H1 (cell line): Measurements from ENCODE around the gene PRDM4. TPM values are rescaled to one million over a fixed set of nuclear protein-coding genes. Genes with fewer than 3 reads are reported as not detected.

ENCODE experiments used
- CTCF ChIA-PET: fragments of 300-600 bp; sonication (Branson Sonifier 250); formaldehyde crosslinking; loops from one replicate; lab custom pipeline; 2021; ENCODE audit not compliant: partially characterized antibody; lab: Charles Lee
- POLR2A ChIA-PET: fragments of 300-600 bp; sonication (Branson Sonifier 250); formaldehyde crosslinking; loops from one replicate; lab custom pipeline; 2021; ENCODE audit warnings: inconsistent platforms; ENCODE audit not compliant: partially characterized antibody; lab: Charles Lee
- DNase-seq, 2 experiments: peaks; one replicate each; pipeline versions ENCODE4 v3.0.0 to v3.0.0-alpha.2; 2010 to 2022; ENCODE audit warnings: low spot score in 2 of 2, low read depth in 1 of 2, mixed read lengths in 1 of 2
- FAIRE-seq: peaks from 2 replicates; lab custom pipeline; 2011; peaks lifted over from hg19 to GRCh38; lab: Jason Lieb, UNC
- H2AFZ ChIP-seq: 2 replicates; pipeline ENCODE4 v1.8.1; 2012; ENCODE audit warnings: low read length, inconsistent platforms
- H2AK5ac ChIP-seq: 2 replicates; pipeline ENCODE4 v1.6.1; 2013; ENCODE audit warnings: low read depth, low read length
- H2BK120ac ChIP-seq: replicated peaks from 2 replicates; pipeline ENCODE3; 2013; ENCODE audit warnings: low read depth, low read length, inconsistent platforms
- H2BK12ac ChIP-seq: 2 replicates; pipeline ENCODE4 v1.6.1; 2013; ENCODE audit warnings: low read depth, low read length
- H2BK15ac ChIP-seq: 2 replicates; pipeline ENCODE4 v1.6.1; 2013; ENCODE audit warnings: low read length
- H2BK20ac ChIP-seq: 2 replicates; pipeline ENCODE4 v1.6.1; 2013; ENCODE audit warnings: low read length
- H2BK5ac ChIP-seq: 2 replicates; pipeline ENCODE4 v1.6.1; 2013; ENCODE audit warnings: low read depth, low read length
- H3K14ac ChIP-seq: 2 replicates; pipeline ENCODE4 v1.6.1; 2013; ENCODE audit warnings: inconsistent platforms; ENCODE audit not compliant: insufficient read length
- H3K18ac ChIP-seq: 2 replicates; pipeline ENCODE4 v1.6.1; 2013; ENCODE audit warnings: low read length; ENCODE audit errors: extremely low read depth
- H3K23ac ChIP-seq: 2 replicates; pipeline ENCODE4 v1.6.1; 2013; ENCODE audit warnings: inconsistent platforms; ENCODE audit not compliant: insufficient read length
- H3K23me2 ChIP-seq: 2 replicates; pipeline ENCODE4 v1.6.1; 2013; ENCODE audit warnings: low read depth, low read length
- H3K27ac ChIP-seq: 2 replicates; pipeline ENCODE4 v1.6.1; 2011; ENCODE audit warnings: low read depth, low read length, inconsistent platforms
- H3K27me3 ChIP-seq, 4 experiments: replicated peaks in 1 of 4; 1 replicate in 1 of 4; 2 replicates in 3 of 4; pipeline versions ENCODE4 v1.6.1 to v1.8.1; 2011 to 2013; ENCODE audit warnings: low read length in 3 of 4, mild to moderate bottlenecking in 3 of 4, inconsistent platforms in 2 of 4, mixed read lengths in 2 of 4, moderate library complexity in 1 of 4; ENCODE audit not compliant: control insufficient read depth in 3 of 4, insufficient read depth in 3 of 4; ENCODE audit errors: extremely low read depth in 1 of 4
- H3K36me3 ChIP-seq, 4 experiments: 2 replicates each; pipeline versions ENCODE4 v1.6.1 to v1.8.1; 2011 to 2013; ENCODE audit warnings: mild to moderate bottlenecking in 4 of 4, low read length in 3 of 4, moderate library complexity in 2 of 4, control low read depth in 1 of 4, inconsistent platforms in 1 of 4; ENCODE audit not compliant: insufficient read depth in 4 of 4, control insufficient read depth in 2 of 4
- H3K4ac ChIP-seq: replicated peaks from 2 replicates; pipeline ENCODE3; 2013; ENCODE audit warnings: low read length, low read depth, mixed read lengths, inconsistent platforms; ENCODE audit not compliant: insufficient read length
- H3K4me1 ChIP-seq, 4 experiments: replicated peaks in 1 of 4; 1 replicate in 1 of 4; 2 replicates in 3 of 4; pipeline versions ENCODE4 v1.6.1 to v1.8.1; 2011 to 2013; ENCODE audit warnings: low read length in 3 of 4, inconsistent platforms in 2 of 4, mixed read lengths in 1 of 4; ENCODE audit not compliant: insufficient read depth in 4 of 4, control insufficient read depth in 3 of 4
- H3K4me2 ChIP-seq, 2 experiments: 2 replicates each; pipeline versions ENCODE4 v1.6.1 to v1.8.1; 2011 to 2013; ENCODE audit warnings: low read depth in 2 of 2, low read length in 2 of 2, control low read depth in 1 of 2, inconsistent platforms in 1 of 2, mild to moderate bottlenecking in 1 of 2; ENCODE audit not compliant: insufficient read depth in 1 of 2
- H3K4me3 ChIP-seq, 4 experiments: fragments of 200-600, 300-600 bp in 1 of 4; sonication (generic), shearing (Covaris generic), sonication (Bioruptor Twin) in 1 of 4; 2 replicates each; pipeline versions ENCODE4 v1.5.1 to v1.8.1; 2011 to 2016; ENCODE audit warnings: low read length in 4 of 4, low read depth in 3 of 4, control low read depth in 2 of 4, inconsistent platforms in 2 of 4, mild to moderate bottlenecking in 2 of 4, mixed read lengths in 1 of 4, moderate library complexity in 1 of 4; ENCODE audit not compliant: insufficient read depth in 2 of 4; ENCODE audit errors: extremely low read depth in 1 of 4
- H3K56ac ChIP-seq: replicated peaks from 2 replicates; pipeline ENCODE3; 2013; ENCODE audit warnings: low read depth, mild to moderate bottlenecking, mixed read lengths, low read length, inconsistent platforms; ENCODE audit not compliant: insufficient read length
- H3K79me1 ChIP-seq: 2 replicates; pipeline ENCODE4 v1.6.1; 2013; ENCODE audit warnings: low read depth, low read length, control low read depth
- H3K79me2 ChIP-seq, 2 experiments: 2 replicates each; pipeline versions ENCODE4 v1.6.1 to v1.8.1; 2012 to 2013; ENCODE audit warnings: low read length in 2 of 2, mild to moderate bottlenecking in 2 of 2, inconsistent platforms in 1 of 2; ENCODE audit not compliant: insufficient read depth in 2 of 2, control insufficient read depth in 1 of 2
- H3K9ac ChIP-seq, 4 experiments: replicated peaks in 1 of 4; 1 replicate in 1 of 4; 2 replicates in 3 of 4; pipeline versions ENCODE4 v1.6.1 to v1.8.1; 2011 to 2013; ENCODE audit warnings: low read depth in 3 of 4, low read length in 3 of 4, control low read depth in 2 of 4, mild to moderate bottlenecking in 2 of 4, moderate library complexity in 2 of 4, inconsistent platforms in 1 of 4; ENCODE audit errors: extremely low read depth in 1 of 4
- H3K9me3 ChIP-seq, 2 experiments: 2 replicates each; pipeline versions ENCODE4 v1.6.1 to v1.8.1; 2012 to 2013; ENCODE audit warnings: mild to moderate bottlenecking in 2 of 2, moderate library complexity in 2 of 2, control low read depth in 1 of 2, inconsistent platforms in 1 of 2, low read depth in 1 of 2, low read length in 1 of 2, mixed read lengths in 1 of 2; ENCODE audit not compliant: insufficient read depth in 2 of 2
- H4K20me1 ChIP-seq, 2 experiments: replicated peaks in 1 of 2; 2 replicates each; pipeline versions ENCODE3 to v1.8.1; 2011 to 2013; ENCODE audit warnings: inconsistent platforms in 2 of 2, low read length in 2 of 2, mild to moderate bottlenecking in 1 of 2; ENCODE audit not compliant: insufficient read depth in 2 of 2, control insufficient read depth in 1 of 2
- H4K5ac ChIP-seq: 2 replicates; pipeline ENCODE4 v1.6.1; 2013; ENCODE audit warnings: low read length, low read depth, mixed read lengths, inconsistent platforms; ENCODE audit not compliant: insufficient read length
- H4K8ac ChIP-seq: 2 replicates; pipeline ENCODE4 v1.8.0; 2013; ENCODE audit warnings: mild to moderate bottlenecking, moderate library complexity, low read length, inconsistent platforms; ENCODE audit not compliant: insufficient read depth; ENCODE audit errors: extremely low read depth
- H4K91ac ChIP-seq: replicated peaks from 2 replicates; pipeline ENCODE3; 2013; ENCODE audit warnings: low read length, mixed read lengths, inconsistent platforms; ENCODE audit not compliant: insufficient read length
- BCL11A ChIP-seq, 2 experiments: IDR thresholded peaks; one replicate each; pipeline ENCODE4 v1.6.1; 2011; ENCODE audit warnings: low read depth in 2 of 2, low read length in 2 of 2, mild to moderate bottlenecking in 2 of 2
- BRCA1 ChIP-seq: IDR thresholded peaks from 2 replicates; pipeline ENCODE4 v1.6.1; 2012; ENCODE audit warnings: low read depth, low read length, improper control_type of control experiment
- CEBPB ChIP-seq: IDR thresholded peaks from 2 replicates; pipeline ENCODE4 v1.6.1; 2012; ENCODE audit warnings: low read depth, low read length
- CREB1 ChIP-seq: IDR thresholded peaks from 2 replicates; pipeline ENCODE4 v1.6.1; 2012; ENCODE audit warnings: inconsistent platforms
- EGR1 ChIP-seq: IDR thresholded peaks from 2 replicates; pipeline ENCODE4 v1.6.1; 2011; ENCODE audit warnings: low read depth, low read length, borderline replicate concordance
- JUND ChIP-seq: IDR thresholded peaks from 2 replicates; pipeline ENCODE4 v1.6.1; 2011; ENCODE audit warnings: mild to moderate bottlenecking, improper control_type of control experiment, low read length
- KDM4A ChIP-seq: IDR thresholded peaks from one replicate; pipeline ENCODE4 v1.7.1; 2012; ENCODE audit warnings: low read depth, mild to moderate bottlenecking, moderate library complexity, low read length, inconsistent platforms; ENCODE audit not compliant: severe bottlenecking
- RNF2 ChIP-seq: fragments of 200-900, 300-1000 bp; sonication (generic); IDR thresholded peaks from 2 replicates; pipeline ENCODE4 v1.7.1; 2016; ENCODE audit warnings: borderline replicate concordance, low read depth, mild to moderate bottlenecking, antibody characterized with exemption, low read length; ENCODE audit not compliant: poor library complexity, severe bottlenecking; ENCODE audit errors: missing control alignments
- SAP30 ChIP-seq: fragments of 300-600 bp; sonication (generic); IDR thresholded peaks from 2 replicates; pipeline ENCODE4 v1.7.1; 2012; ENCODE audit warnings: low read length, moderate library complexity, mild to moderate bottlenecking, inconsistent platforms; ENCODE audit not compliant: insufficient read depth, insufficient replicate concordance
- SP2 ChIP-seq: IDR thresholded peaks from 2 replicates; pipeline ENCODE4 v1.6.1; 2012; ENCODE audit warnings: mild to moderate bottlenecking, low read length, inconsistent platforms
- SRF ChIP-seq: IDR thresholded peaks from 2 replicates; pipeline ENCODE4 v1.6.1; 2011; ENCODE audit warnings: mild to moderate bottlenecking, low read depth, low read length, moderate library complexity
- TAF1 ChIP-seq: IDR thresholded peaks from 2 replicates; pipeline ENCODE4 v1.6.1; 2011; ENCODE audit warnings: mild to moderate bottlenecking, low read depth, low read length
- TBP ChIP-seq: IDR thresholded peaks from 2 replicates; pipeline ENCODE4 v1.6.1; 2011; ENCODE audit warnings: low read depth, low read length, improper control_type of control experiment
- TCF12 ChIP-seq: IDR thresholded peaks from 2 replicates; pipeline ENCODE4 v1.6.1; 2011; ENCODE audit warnings: low read depth, mild to moderate bottlenecking, low read length
- TEAD4 ChIP-seq: IDR thresholded peaks from 2 replicates; pipeline ENCODE4 v1.6.1; 2012; ENCODE audit warnings: low read depth, low read length, inconsistent platforms, mixed read lengths
- ZNF274 ChIP-seq: IDR thresholded peaks from 2 replicates; pipeline ENCODE4 v1.7.0; 2012; ENCODE audit warnings: low read length, borderline replicate concordance; ENCODE audit errors: extremely low read depth
- WGBS, 2 experiments: shearing (Covaris generic) in 1 of 2; methylation state at CpG; one replicate each; pipeline versions ENCODE4 v1.1.6 to v1.1.7; 2013 to 2015; ENCODE audit warnings: low lambda C conversion rate in 2 of 2, mixed read lengths in 2 of 2, inconsistent platforms in 1 of 2, low coverage in 1 of 2, missing lambda C conversion rate in 1 of 2; ENCODE audit not compliant: insufficient replicate concordance in 2 of 2, insufficient coverage in 1 of 2, insufficient read length in 1 of 2; ENCODE audit errors: extremely low coverage in 1 of 2, missing lambda C conversion rate in 1 of 2; 5-methylcytosine and 5-hydroxymethylcytosine counted together
- polyA plus RNA-seq, 7 experiments: library from polyadenylated mRNA; depleted of rRNA in 3 of 7; stranded (reverse) in 5 of 7; unstranded in 2 of 7; fragments of >200 nt in 5 of 7; fragments of 200-250 nt in 2 of 7; gene quantifications; 1 replicate in 5 of 7; 2 replicates in 1 of 7; 4 replicates in 1 of 7; pipeline versions ENCODE4 v1.2.1 to v1.2.3, GENCODE V29; 2011 to 2013; ENCODE audit warnings: missing spikeins in 2 of 7, mixed read lengths in 2 of 7
- total RNA-seq: library from RNA; stranded (reverse); fragmentation: NEBNext Ultra II Directional; extraction: Animal tissue kit (Norgen Biotek cat#: 25700); gene quantifications from 2 replicates; pipeline ENCODE4 v1.2.1, GENCODE V29; 2021

Gene PRDM4
- total and polyA plus RNA-seq, 2 of the 8 experiments (the other 6 are each of a cell fraction or from before 2014, with no cell fraction given): 10.1 to 17.5 TPM

DNA sequence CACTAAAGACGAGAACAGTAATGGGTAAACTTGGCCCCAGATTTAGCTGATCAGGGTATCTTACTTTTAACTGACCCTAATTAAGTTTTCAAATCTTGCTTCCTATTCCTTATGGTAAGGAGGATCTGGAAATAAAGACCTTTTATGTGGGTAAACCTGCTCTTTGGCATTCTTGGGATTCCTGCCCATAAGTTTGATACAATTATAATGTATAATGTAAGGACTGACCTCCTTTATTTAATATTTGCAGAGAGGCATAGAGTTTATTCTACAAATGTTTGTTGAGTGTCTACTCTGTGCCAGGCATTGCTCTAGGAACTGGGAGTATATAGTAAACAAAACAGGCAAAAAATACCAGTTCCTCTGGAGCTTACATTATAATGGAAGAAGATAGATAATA is 4.4 kb upstream of the PRDM4 start:
- no peak overlapping the region for H3K4me3 ChIP-seq
- H2AFZ ChIP-seq: no peak overlapping the region
- peaks cover 1 to 3% of the 10 kb centered on the region in 2 experiments; a peak in 3 of 4 replicates for H3K79me2 ChIP-seq
- no peaks in the 10 kb centered on the region for H3K79me1 ChIP-seq
- H3K23me2 ChIP-seq: peaks cover 7% of the 10 kb centered on the region; the same call in 1 of the 2 replicates
- no peaks in the 10 kb centered on the region for H3K36me3 ChIP-seq
- CTCF ChIA-PET: interaction anchor here (1.3 to 1.8 kb wide), 2 partner anchors 10 to 120 kb away, joined by 3 to 6 read pairs; partner anchors contain the start of gene ASCL4
- H2AK5ac ChIP-seq: no peak overlapping the region
- no peaks in the 10 kb centered on the region for H3K27me3 ChIP-seq
- H3K4me2 ChIP-seq: no peak overlapping the region
- H2BK20ac ChIP-seq: no peak overlapping the region
- no peaks in the 10 kb centered on the region for H4K20me1 ChIP-seq
- no peak overlapping the region for H3K4ac ChIP-seq
- FAIRE-seq: no peak
- H3K56ac ChIP-seq: no peak overlapping the region
- no peak overlapping the region for H4K5ac ChIP-seq
- no peak overlapping the region for H3K23ac ChIP-seq
- no peak overlapping the region for H2BK120ac ChIP-seq
- POLR2A ChIA-PET: no interaction called here
- H3K4me1 ChIP-seq: no peaks in the 10 kb centered on the region; a peak in 1 of 7 replicates
- no peak overlapping the region for H3K14ac ChIP-seq
- DNase-seq: no peak
- H3K18ac ChIP-seq: no peak overlapping the region
- no peak overlapping the region for H2BK5ac ChIP-seq
- H4K91ac ChIP-seq: no peak overlapping the region
- no peak overlapping the region for H2BK15ac ChIP-seq
- no peak overlapping the region for H2BK12ac ChIP-seq
- WGBS, 2 experiments: 78% methylated on average over 1 of the region's 1 CpG; no CpG with 5 or more reads in 1 of the 2 experiments
- no peak overlapping the region for H4K8ac ChIP-seq
- H3K9ac ChIP-seq: no peak overlapping the region
- H3K27ac ChIP-seq: no peak overlapping the region
- H3K9me3 ChIP-seq: no peaks in the 10 kb centered on the region
- no peak for TF ChIP-seq TCF12
- no peak for TF ChIP-seq BCL11A (IDR thresholded peaks at IDR 0.05; ENCODE audit: low read depth in 2 of 2, low read length in 2 of 2)
- TF ChIP-seq CREB1: no peak
- TF ChIP-seq CEBPB: no peak
- no peak for TF ChIP-seq JUND
- TF ChIP-seq SP2: no peak
- no peak for TF ChIP-seq KDM4A
- TF ChIP-seq ZNF274: no peak
- TF ChIP-seq TEAD4: no peak
- no peak for TF ChIP-seq SRF
- TF ChIP-seq TBP: no peak
- no peak for TF ChIP-seq TAF1
- no peak for TF ChIP-seq EGR1
- no peak for TF ChIP-seq BRCA1
- TF ChIP-seq RNF2: no peak
- TF ChIP-seq SAP30: no peak
